H9 (cell line): ENCODE results near the gene DCAF8. TPM values are rescaled to one million over a fixed set of nuclear protein-coding genes. Genes with fewer than 3 reads are reported as not detected.

Experiments
- DNase-seq: peaks from one replicate; pipeline ENCODE4 v3.0.0-alpha.2; 2017
- H2AFZ ChIP-seq: one replicate; pipeline ENCODE4 v1.6.1; 2013; ENCODE audit warnings: mild to moderate bottlenecking, low read length, control low read depth, moderate library complexity
- H2AK5ac ChIP-seq: 2 replicates; pipeline ENCODE4 v1.6.1; 2013; ENCODE audit warnings: low read length, control low read depth, mixed read lengths; ENCODE audit not compliant: insufficient read length
- H2BK120ac ChIP-seq: one replicate; pipeline ENCODE4 v1.6.1; 2013; ENCODE audit warnings: low read depth, mild to moderate bottlenecking, low read length, control low read depth, inconsistent platforms; ENCODE audit not compliant: poor library complexity, severe bottlenecking
- H2BK12ac ChIP-seq: 2 replicates; pipeline ENCODE4 v1.6.1; 2013; ENCODE audit warnings: low read length, control low read depth, mixed read lengths, low read depth; ENCODE audit not compliant: insufficient read length
- H2BK15ac ChIP-seq: 2 replicates; pipeline ENCODE4 v1.6.1; 2013; ENCODE audit warnings: low read depth, low read length, control low read depth
- H2BK20ac ChIP-seq: one replicate; pipeline ENCODE4 v1.6.1; 2013; ENCODE audit warnings: low read depth, mild to moderate bottlenecking, low read length, control low read depth, inconsistent platforms; ENCODE audit not compliant: poor library complexity, severe bottlenecking
- H2BK5ac ChIP-seq: 2 replicates; pipeline ENCODE4 v1.6.1; 2013; ENCODE audit warnings: low read length, control low read depth, mixed read lengths; ENCODE audit not compliant: insufficient read length
- H3K14ac ChIP-seq: 2 replicates; pipeline ENCODE4 v1.6.1; 2013; ENCODE audit warnings: low read length, control low read depth; ENCODE audit not compliant: insufficient read depth
- H3K18ac ChIP-seq: 2 replicates; pipeline ENCODE4 v1.6.1; 2013; ENCODE audit warnings: low read depth, mild to moderate bottlenecking, mixed read lengths, low read length, control low read depth; ENCODE audit not compliant: insufficient read length
- H3K23ac ChIP-seq: 2 replicates; pipeline ENCODE4 v1.6.1; 2013; ENCODE audit warnings: low read length, control low read depth, mixed read lengths, low read depth; ENCODE audit not compliant: insufficient read length
- H3K23me2 ChIP-seq: 2 replicates; pipeline ENCODE4 v1.6.1; 2013; ENCODE audit warnings: low read depth, mild to moderate bottlenecking, mixed read lengths, low read length, control low read depth; ENCODE audit not compliant: insufficient read length, poor library complexity, severe bottlenecking
- H3K27ac ChIP-seq: 2 replicates; pipeline ENCODE4 v1.5.1; 2013; ENCODE audit warnings: low read length, control low read depth, mixed read lengths, low read depth; ENCODE audit not compliant: insufficient read length
- H3K27me3 ChIP-seq: 2 replicates; pipeline ENCODE4 v1.6.1; 2013; ENCODE audit warnings: low read length, control low read depth, inconsistent platforms; ENCODE audit not compliant: insufficient read depth
- H3K4ac ChIP-seq: 2 replicates; pipeline ENCODE4 v1.6.1; 2013; ENCODE audit warnings: low read depth, mild to moderate bottlenecking, control low read depth, inconsistent platforms, low read length, moderate library complexity
- H3K4me1 ChIP-seq: 2 replicates; pipeline ENCODE4 v1.6.1; 2013; ENCODE audit warnings: low read length, control low read depth, inconsistent platforms; ENCODE audit not compliant: insufficient read depth
- H3K4me2 ChIP-seq: 2 replicates; pipeline ENCODE4 v1.6.1; 2013; ENCODE audit warnings: low read length, control low read depth, mixed read lengths; ENCODE audit not compliant: insufficient read length, insufficient read depth
- H3K56ac ChIP-seq: 2 replicates; pipeline ENCODE4 v1.6.1; 2013; ENCODE audit warnings: low read depth, mild to moderate bottlenecking, mixed read lengths, low read length, control low read depth; ENCODE audit not compliant: insufficient read length
- H3K79me1 ChIP-seq: 2 replicates; pipeline ENCODE4 v1.6.1; 2013; ENCODE audit warnings: low read depth, mild to moderate bottlenecking, moderate library complexity, low read length, control low read depth, inconsistent platforms; ENCODE audit not compliant: insufficient read depth, poor library complexity, severe bottlenecking
- H3K79me2 ChIP-seq: 2 replicates; pipeline ENCODE4 v1.6.1; 2013; ENCODE audit warnings: low read length, control low read depth, inconsistent platforms; ENCODE audit not compliant: insufficient read depth
- H3K9ac ChIP-seq: 2 replicates; pipeline ENCODE4 v1.6.1; 2013; ENCODE audit warnings: low read length, control low read depth, mixed read lengths; ENCODE audit not compliant: insufficient read length; ENCODE audit errors: extremely low read depth
- H3K9me3 ChIP-seq: one replicate; pipeline ENCODE4 v1.6.1; 2013; ENCODE audit warnings: low read depth, low read length, inconsistent platforms; ENCODE audit not compliant: control insufficient read depth
- H3T11ph ChIP-seq: one replicate; pipeline ENCODE4 v1.6.1; 2013; ENCODE audit warnings: mild to moderate bottlenecking, low read length, control low read depth, inconsistent platforms
- H4K20me1 ChIP-seq: one replicate; pipeline ENCODE4 v1.6.1; 2013; ENCODE audit not compliant: control insufficient read depth, insufficient read length, insufficient read depth
- H4K5ac ChIP-seq: 2 replicates; pipeline ENCODE4 v1.6.1; 2013; ENCODE audit warnings: low read depth, mild to moderate bottlenecking, mixed read lengths, low read length, control low read depth; ENCODE audit not compliant: insufficient read length
- H4K8ac ChIP-seq: replicated peaks from 2 replicates; pipeline ENCODE4 v1.6.1; 2013; ENCODE audit warnings: low read length, control low read depth, mixed read lengths, low read depth; ENCODE audit not compliant: insufficient read length
- H4K91ac ChIP-seq: 2 replicates; pipeline ENCODE4 v1.6.1; 2013; ENCODE audit warnings: low read depth, mild to moderate bottlenecking, moderate library complexity, mixed read lengths, low read length, control low read depth; ENCODE audit not compliant: insufficient read length
- H3K27ac Mint-ChIP-seq, 3 experiments: 2 replicates in 2 of 3; 3 replicates in 1 of 3; pipeline ENCODE4 v1.8.0; 2020 to 2021; ENCODE audit warnings: mixed read lengths in 3 of 3, mild to moderate bottlenecking in 1 of 3, moderate library complexity in 1 of 3
- H3K27me3 Mint-ChIP-seq: 2 replicates; pipeline ENCODE4 v1.8.0; 2021; ENCODE audit warnings: low read depth, mild to moderate bottlenecking, moderate library complexity, mixed read lengths
- H3K36me3 Mint-ChIP-seq, 3 experiments: 2 replicates in 2 of 3; 3 replicates in 1 of 3; pipeline ENCODE4 v1.8.0; 2020 to 2021; ENCODE audit warnings: low read depth in 3 of 3, mixed read lengths in 3 of 3; ENCODE audit not compliant: insufficient read depth in 1 of 3
- H3K4me1 Mint-ChIP-seq, 2 experiments: 2 replicates each; pipeline ENCODE4 v1.8.0; 2020; ENCODE audit warnings: mixed read lengths in 2 of 2
- H3K4me3 Mint-ChIP-seq, 2 experiments: 2 replicates in 1 of 2; 3 replicates in 1 of 2; pipeline ENCODE4 v1.8.0; 2020 to 2021; ENCODE audit warnings: mild to moderate bottlenecking in 2 of 2, mixed read lengths in 2 of 2, moderate library complexity in 1 of 2
- H3K9me3 Mint-ChIP-seq, 2 experiments: 2 replicates in 1 of 2; 3 replicates in 1 of 2; pipeline ENCODE4 v1.8.0; 2020; ENCODE audit warnings: mild to moderate bottlenecking in 2 of 2, mixed read lengths in 2 of 2, moderate library complexity in 1 of 2
- WGBS: extraction: QIAGEN DNeasy Blood & Tissue Kit; methylation state at CpG from one replicate; pipeline ENCODE4 v1.1.7; 2013; ENCODE audit warnings: missing lambda C conversion rate, low lambda C conversion rate, mixed read lengths; ENCODE audit not compliant: insufficient read length; ENCODE audit errors: extremely low coverage; 5-methylcytosine and 5-hydroxymethylcytosine counted together
- total RNA-seq: library from RNA; stranded (reverse); gene quantifications from 2 replicates; pipeline ENCODE4 v1.2.1, GENCODE V29; 2021
- TF ChIP-seq, protein P1 (sequence below): fragments of 200-600 bp; sonication (generic); conservative IDR thresholded peaks from 3 replicates; pipeline ENCODE4 v1.8.0; 2021; ENCODE audit warnings: antibody characterized with exemption, mild to moderate bottlenecking

DCAF8 gene
- total RNA-seq, 1 experiment from 2014 or later: 106 TPM

DNA sequence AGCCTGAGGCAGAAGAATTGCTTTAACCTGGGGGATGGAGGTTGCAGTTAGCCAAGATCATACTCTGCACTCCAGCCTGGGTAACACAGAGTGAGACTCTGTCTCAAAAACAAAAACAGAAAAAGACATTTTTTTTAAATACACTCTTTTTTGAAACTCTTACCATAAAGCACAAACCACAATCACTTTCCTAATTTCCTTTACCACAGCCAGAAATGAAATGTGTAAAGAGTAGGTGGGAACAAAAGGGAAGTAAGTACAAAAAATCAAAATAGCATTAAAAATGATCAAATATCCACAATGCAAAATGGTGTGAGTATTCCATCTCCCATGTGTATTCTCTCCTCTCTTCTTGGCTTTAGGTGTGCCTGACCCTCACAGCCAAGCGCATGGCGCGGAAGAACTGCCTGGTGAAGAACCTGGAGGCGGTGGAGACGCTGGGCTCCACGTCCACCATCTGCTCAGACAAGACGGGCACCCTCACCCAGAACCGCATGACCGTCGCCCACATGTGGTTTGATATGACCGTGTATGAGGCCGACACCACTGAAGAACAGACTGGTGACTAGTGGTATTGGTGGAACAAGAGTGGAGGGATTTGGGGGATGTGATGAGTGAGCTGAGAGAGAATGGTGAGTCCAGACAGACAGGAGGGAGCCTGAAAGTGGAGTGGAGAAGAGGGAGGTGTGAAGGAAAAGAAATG is 96.0 kb downstream of the DCAF8 start:
- no peak overlapping the region for H3K27ac Mint-ChIP-seq
- TF ChIP-seq, protein P1, sequence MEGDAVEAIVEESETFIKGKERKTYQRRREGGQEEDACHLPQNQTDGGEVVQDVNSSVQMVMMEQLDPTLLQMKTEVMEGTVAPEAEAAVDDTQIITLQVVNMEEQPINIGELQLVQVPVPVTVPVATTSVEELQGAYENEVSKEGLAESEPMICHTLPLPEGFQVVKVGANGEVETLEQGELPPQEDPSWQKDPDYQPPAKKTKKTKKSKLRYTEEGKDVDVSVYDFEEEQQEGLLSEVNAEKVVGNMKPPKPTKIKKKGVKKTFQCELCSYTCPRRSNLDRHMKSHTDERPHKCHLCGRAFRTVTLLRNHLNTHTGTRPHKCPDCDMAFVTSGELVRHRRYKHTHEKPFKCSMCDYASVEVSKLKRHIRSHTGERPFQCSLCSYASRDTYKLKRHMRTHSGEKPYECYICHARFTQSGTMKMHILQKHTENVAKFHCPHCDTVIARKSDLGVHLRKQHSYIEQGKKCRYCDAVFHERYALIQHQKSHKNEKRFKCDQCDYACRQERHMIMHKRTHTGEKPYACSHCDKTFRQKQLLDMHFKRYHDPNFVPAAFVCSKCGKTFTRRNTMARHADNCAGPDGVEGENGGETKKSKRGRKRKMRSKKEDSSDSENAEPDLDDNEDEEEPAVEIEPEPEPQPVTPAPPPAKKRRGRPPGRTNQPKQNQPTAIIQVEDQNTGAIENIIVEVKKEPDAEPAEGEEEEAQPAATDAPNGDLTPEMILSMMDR: no peak
- H3K4me1 ChIP-seq: peaks cover 17% of the 10 kb centered on the region; the same call in 1 of the 2 replicates
- no peaks in the 10 kb centered on the region for H3K36me3 Mint-ChIP-seq
- H2AK5ac ChIP-seq: no peak overlapping the region
- H4K91ac ChIP-seq: no peak overlapping the region
- peaks cover 40 to 51% of the 10 kb centered on the region in 2 experiments for H3K4me1 Mint-ChIP-seq
- no peaks in the 10 kb centered on the region for H4K20me1 ChIP-seq
- H3K56ac ChIP-seq: no peak overlapping the region
- H3K9ac ChIP-seq: no peak overlapping the region
- H3K18ac ChIP-seq: no peak overlapping the region
- no peak overlapping the region for H3K14ac ChIP-seq
- H3K27me3 Mint-ChIP-seq: peaks cover 40% of the 10 kb centered on the region
- H3K9me3 Mint-ChIP-seq: no peaks in the 10 kb centered on the region; a peak in 1 of 5 replicates
- no peak overlapping the region for H3K4ac ChIP-seq
- H2BK12ac ChIP-seq: no peak overlapping the region
- no peak overlapping the region for H4K8ac ChIP-seq
- H2BK20ac ChIP-seq: no peak overlapping the region
- no CpG with 5 or more reads among the region's 12 CpGs for WGBS
- DNase-seq: no peak
- H4K5ac ChIP-seq: no peak overlapping the region
- H3K23ac ChIP-seq: no peak overlapping the region
- H2BK15ac ChIP-seq: no peak overlapping the region
- no peaks in the 10 kb centered on the region for H3K79me1 ChIP-seq
- H3K27ac ChIP-seq: no peak overlapping the region
- H2BK120ac ChIP-seq: no peak overlapping the region
- H3K4me3 Mint-ChIP-seq: no peak overlapping the region; a peak in 1 of 5 replicates
- H3T11ph ChIP-seq: no peak overlapping the region
- H2BK5ac ChIP-seq: no peak overlapping the region
- H3K9me3 ChIP-seq: no peaks in the 10 kb centered on the region
- no peak overlapping the region for H3K4me2 ChIP-seq
- H3K27me3 ChIP-seq: no peaks in the 10 kb centered on the region
- H3K23me2 ChIP-seq: no peaks in the 10 kb centered on the region
- no peaks in the 10 kb centered on the region for H3K79me2 ChIP-seq
- H2AFZ ChIP-seq: no peak overlapping the region

Other genes with a start within 250 kb of the DCAF8 start
- 5.9 and 6.2 TPM in 2 replicates for gene PIGM, start 230.6 kb downstream of the DCAF8 start, total RNA-seq
- 0.42 and 0.44 TPM in 2 replicates for gene KCNJ10, start 192.4 kb downstream of the DCAF8 start, total RNA-seq
- 0.09 TPM in 2 replicates for gene KCNJ9, start 181.0 kb downstream of the DCAF8 start, total RNA-seq
- gene IGSF8, start 163.9 kb downstream of the DCAF8 start, total RNA-seq: 56.2 and 57.4 TPM in 2 replicates
- 3.0 and 4.6 TPM in 2 replicates for gene ATP1A2, start 146.8 kb downstream of the DCAF8 start, total RNA-seq
- 0.20 and 0.44 TPM in 2 replicates for gene ATP1A4, start 110.9 kb downstream of the DCAF8 start, total RNA-seq
- gene CASQ1, start 72.0 kb downstream of the DCAF8 start, total RNA-seq: 0.55 and 0.70 TPM in 2 replicates
- 80.8 and 82.1 TPM in 2 replicates for gene PEA15, start 57.2 kb downstream of the DCAF8 start, total RNA-seq
- 86.8 and 92.7 TPM in 2 replicates for gene PEX19, start 22.6 kb upstream of the DCAF8 start, total RNA-seq
- 118 TPM in 2 replicates for gene COPA, start 80.7 kb upstream of the DCAF8 start, total RNA-seq
- 67.8 and 69.3 TPM in 2 replicates for gene NCSTN, start 80.8 kb upstream of the DCAF8 start, total RNA-seq
- 1.3 and 1.5 TPM in 2 replicates for gene NHLH1, start 104.5 kb upstream of the DCAF8 start, total RNA-seq
- gene VANGL2, start 138.0 kb upstream of the DCAF8 start, total RNA-seq: 57.7 and 58.5 TPM in 2 replicates